ENCODE results near the gene AQP1.

Gene AQP1

GRCh38 chr7:30911561-30911969, at the start of gene AQP1:
AQP1 (plus strand) TSS chr7:30911853; CDS start chr7:30911910, 57 bp downstream.
- in situ Hi-C loops (cut with HindIII; ENCODE audit: low sequenced_read_pairs), result no loop called here

DNA sequence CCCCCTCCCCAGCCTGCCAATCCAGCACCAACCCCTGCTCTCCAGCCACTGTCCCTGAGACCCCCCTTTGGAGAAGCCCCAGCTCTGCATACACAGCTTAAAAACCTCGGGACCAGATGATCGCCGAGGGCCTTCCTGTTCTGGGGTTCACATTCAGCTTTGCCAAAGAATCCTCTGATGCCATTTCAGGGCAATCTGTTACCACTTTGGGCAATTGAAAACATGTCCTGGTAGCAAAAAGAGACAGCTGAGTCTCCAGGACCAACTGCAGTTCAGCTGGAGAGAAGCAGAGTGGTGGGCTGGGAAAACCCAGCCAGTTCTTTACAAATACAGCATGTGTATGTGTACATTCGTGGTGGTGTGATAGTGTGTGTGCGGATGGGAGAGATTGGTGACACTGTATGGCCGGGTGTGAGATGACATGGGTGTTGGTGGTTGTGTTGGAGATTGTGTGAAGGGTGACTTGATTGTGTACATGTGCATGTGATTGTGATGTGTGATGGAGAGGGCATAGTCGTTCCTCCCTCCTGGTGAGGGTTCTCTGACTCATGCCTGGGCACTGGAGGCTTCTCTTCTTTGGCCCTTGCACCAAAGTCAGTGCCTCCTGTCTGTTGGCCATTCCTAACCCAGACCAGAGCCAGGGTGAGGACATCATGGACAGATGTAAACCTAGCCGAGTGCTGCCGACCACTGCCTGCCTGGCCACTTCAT, 48.5 kb upstream of the AQP1 start:
- in situ Hi-C loops (cut with HindIII; ENCODE audit: low sequenced_read_pairs), result no loop called here

- in situ Hi-C loops (cut with HindIII; ENCODE audit: low sequenced_read_pairs), result no loop called here
Observed at GRCh38 chr7:30863706-30864035, 48.0 kb upstream of the AQP1 start.

DNA sequence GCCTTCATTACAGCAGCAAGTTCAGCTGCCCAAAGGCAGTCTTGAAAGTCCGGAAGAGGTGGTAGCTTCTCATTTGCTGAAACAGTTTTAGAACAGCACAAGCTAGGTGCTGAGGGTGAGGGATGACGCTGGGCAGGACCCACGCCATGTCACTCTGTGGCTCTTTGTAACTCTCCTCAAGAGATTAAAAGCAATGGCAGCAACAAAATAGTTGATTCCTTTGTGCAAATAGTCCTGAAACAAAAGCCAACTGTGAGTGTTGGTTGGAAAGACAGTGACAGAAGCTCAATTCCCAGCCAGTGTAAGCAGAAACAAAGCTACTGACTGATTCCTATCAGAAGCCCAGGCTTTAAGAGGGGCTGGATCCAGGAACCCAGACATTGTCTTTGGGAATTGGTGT, 47.6 kb upstream of the AQP1 start:
- in situ Hi-C loops (cut with HindIII; ENCODE audit: low sequenced_read_pairs), result no loop called here

DNA sequence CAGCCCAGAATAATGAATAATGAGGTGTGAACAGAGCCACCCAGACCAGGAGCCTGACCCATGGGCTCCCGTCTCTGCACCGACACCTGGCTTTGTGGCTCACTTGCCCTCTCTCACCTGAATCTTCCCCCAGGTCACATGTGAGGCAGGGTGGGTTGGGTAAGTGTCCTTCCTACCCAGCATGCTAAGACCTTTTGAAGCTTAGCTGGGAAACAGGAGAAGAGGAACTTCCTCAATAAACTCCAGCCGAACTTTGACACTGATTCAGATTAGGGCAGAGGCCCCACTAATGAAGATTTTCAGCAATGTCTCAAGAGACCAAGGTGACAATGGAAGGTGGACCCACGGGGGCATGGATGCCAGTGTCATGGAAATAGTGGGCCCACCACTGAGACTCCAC, 46.6 kb upstream of the AQP1 start:
- in situ Hi-C loops (cut with HindIII; ENCODE audit: low sequenced_read_pairs), result no loop called here

- in situ Hi-C loops (cut with HindIII; ENCODE audit: low sequenced_read_pairs), result no loop called here
Observed at GRCh38 chr7:30865821-30866220, 45.8 kb upstream of the AQP1 start.

DNA sequence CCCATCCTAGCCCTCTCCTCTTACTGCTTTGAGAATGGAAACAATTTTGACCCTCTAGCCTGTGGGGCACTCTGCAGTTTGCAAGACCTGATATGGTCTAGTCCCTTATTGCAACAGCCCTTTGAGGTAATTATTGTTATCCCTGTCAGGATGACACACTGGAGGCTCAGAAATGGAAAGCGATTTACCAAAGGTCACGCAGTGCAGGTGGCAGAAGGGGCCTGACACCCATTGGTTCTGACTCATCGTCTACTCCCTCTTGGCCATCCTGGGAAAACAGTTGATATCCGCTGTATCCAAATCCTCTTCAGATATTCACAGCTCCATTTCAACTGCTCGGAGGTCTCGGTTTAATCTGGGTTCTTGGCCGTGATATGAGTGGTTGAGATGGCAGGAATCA, 44.7 kb upstream of the AQP1 start:
- in situ Hi-C loops (cut with HindIII; ENCODE audit: low sequenced_read_pairs), result no loop called here

GRCh38 chr7:30867483-30867882, 44.2 kb upstream of the AQP1 start:
- in situ Hi-C loops (cut with HindIII; ENCODE audit: low sequenced_read_pairs), result no loop called here

- in situ Hi-C loops (cut with HindIII; ENCODE audit: low sequenced_read_pairs), result no loop called here
Observed at GRCh38 chr7:30869794-30870611, 41.6 kb upstream of the AQP1 start.

- in situ Hi-C loops (cut with HindIII; ENCODE audit: low sequenced_read_pairs), result no loop called here
Observed at GRCh38 chr7:30870821-30871518, 40.7 kb upstream of the AQP1 start.

DNA sequence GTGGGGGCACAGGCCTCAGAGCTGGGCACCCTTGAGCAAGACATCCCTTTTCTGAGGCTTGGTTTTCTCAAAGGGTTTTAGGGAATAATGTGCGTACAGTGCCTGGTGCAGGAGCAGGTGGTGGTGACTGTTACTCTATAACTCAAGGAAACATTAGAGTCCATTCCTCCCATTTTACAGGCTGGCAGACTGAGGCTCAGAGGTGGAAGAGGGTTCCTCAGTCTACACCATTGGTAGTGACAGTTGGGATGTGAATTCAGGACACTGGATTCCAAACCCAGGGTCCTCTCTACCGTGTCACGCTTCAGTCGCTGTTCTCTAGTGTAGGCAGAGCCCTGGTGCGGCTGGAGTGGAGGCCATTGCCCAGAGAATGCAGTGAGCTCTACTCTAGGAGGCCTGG, 40.0 kb upstream of the AQP1 start:
- in situ Hi-C loops (cut with HindIII; ENCODE audit: low sequenced_read_pairs), result no loop called here

GRCh38 chr7:30873207-30873606, 38.4 kb upstream of the AQP1 start:
- in situ Hi-C loops (cut with HindIII; ENCODE audit: low sequenced_read_pairs), result no loop called here

GRCh38 chr7:30873656-30874055, 38.0 kb upstream of the AQP1 start:
- in situ Hi-C loops (cut with HindIII; ENCODE audit: low sequenced_read_pairs), result no loop called here

DNA sequence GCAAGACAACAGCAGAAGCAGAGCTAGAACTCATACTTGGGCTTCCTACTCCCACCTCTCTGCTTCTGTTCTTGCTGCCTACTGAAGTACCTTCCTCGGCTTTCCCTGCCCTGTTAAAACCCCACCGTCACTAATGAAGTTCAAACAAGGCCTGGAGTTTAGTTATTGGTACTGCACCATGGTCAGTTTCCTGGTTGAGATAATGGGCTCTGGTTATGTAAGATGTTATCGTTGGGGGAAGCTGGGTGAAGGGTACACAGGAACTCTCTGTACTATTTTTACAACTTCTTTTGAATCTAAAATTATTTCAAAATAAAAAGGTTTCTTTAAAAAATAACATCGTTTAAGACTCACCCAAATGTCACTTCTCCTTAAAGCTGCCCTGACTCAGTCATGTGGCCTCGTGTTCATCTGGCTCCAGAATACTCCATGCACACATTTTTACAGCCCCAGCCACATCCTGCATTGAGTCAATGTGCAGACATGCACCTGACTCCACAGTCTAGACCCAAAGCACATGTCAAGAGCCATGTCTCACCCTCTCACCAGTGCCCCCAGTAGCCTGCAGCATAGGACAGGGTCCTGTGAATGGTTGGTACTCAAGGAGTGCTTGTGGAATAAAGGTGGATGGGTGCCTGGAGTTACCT, 36.9 kb upstream of the AQP1 start:
- in situ Hi-C loops (cut with HindIII; ENCODE audit: low sequenced_read_pairs), result no loop called here

DNA sequence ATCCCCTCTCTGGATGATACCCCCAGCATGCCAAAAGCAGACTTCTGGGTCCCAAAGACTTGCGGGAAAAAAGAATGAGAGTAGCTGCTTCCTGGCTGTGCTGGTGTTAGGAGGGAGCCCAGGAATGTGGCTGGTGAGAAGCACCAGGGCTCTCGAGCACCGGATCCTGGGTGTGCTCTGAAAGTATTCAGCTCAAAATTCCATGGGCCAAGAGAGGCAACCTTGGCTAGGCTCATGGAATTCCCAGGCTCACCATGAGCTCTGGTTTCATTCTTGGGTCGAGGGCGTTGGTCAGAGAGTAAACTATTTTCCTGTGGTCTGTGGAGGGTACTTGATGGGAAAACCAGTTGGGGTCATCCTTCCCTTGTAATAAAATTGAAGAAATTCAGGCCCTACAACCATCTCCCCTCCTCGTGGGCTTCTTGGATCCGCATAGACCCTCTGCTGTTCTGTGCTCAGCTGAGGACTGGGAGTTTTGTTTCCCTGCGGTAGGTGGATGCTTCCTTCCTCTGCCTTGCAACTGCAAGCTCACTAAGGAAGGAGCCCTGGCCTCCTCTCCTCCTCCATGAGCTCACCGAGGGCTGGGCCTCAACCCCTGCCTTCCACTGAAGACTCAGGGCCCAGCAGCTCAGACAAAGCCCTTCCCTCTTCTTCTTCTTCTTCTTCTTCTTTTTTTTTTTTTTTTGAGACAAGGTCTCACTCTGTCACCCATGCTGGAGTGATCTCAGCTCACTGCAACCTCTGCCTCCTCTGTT, 34.5 kb upstream of the AQP1 start:
- in situ Hi-C loops (cut with HindIII; ENCODE audit: low sequenced_read_pairs), result no loop called here

- in situ Hi-C loops (cut with HindIII; ENCODE audit: low sequenced_read_pairs), result no loop called here
Observed at GRCh38 chr7:30877993-30878392, 33.7 kb upstream of the AQP1 start.

DNA sequence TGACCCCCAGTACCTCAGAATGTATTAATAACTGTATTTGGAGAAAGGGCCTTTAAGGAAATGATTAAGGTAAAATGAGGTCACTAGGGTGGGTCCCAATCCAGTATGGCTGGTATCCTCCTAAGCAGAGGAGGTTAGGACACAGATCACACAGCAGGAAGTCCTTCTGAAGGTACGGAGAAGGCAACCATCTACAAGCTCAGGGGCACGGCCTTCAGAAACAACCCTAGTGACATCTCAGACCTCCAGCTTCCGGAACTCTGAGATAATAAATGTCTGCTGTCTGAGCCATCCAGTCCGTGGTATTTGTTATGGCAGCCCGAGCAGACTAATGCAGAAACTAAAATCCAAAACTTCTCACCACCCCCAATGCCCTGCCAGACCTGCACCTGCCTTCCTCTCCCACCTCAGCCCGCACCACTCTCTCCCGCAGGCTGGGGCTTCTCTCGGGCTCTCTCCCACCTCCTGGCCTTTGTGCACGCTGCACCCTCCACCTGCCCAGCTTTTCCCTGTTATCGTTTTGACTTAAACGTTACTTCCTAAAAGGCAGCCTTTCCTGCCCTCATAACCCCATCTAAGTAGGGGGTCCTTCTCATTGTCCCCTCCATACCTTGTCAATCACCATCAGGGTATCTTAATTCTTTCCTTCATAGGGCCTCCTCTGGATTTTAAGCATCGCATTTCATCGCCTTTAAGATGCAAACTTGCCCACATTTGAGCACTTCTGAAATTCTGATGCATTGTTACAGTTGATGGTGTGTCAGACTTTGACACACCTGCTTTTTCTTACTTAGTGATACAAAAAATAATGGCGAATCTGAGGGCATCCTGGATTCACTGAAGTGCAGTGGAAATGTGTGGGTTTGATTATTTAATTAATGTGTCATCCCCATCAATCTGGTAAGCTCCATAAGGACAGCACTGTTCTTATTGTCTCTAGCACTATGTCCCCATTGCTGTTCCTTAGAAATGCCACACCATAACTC, 32.2 kb upstream of the AQP1 start:
- in situ Hi-C loops (cut with HindIII; ENCODE audit: low sequenced_read_pairs), result no loop called here

- in situ Hi-C loops (cut with HindIII; ENCODE audit: low sequenced_read_pairs), result no loop called here
Observed at GRCh38 chr7:30880125-30880720, 31.4 kb upstream of the AQP1 start.

DNA sequence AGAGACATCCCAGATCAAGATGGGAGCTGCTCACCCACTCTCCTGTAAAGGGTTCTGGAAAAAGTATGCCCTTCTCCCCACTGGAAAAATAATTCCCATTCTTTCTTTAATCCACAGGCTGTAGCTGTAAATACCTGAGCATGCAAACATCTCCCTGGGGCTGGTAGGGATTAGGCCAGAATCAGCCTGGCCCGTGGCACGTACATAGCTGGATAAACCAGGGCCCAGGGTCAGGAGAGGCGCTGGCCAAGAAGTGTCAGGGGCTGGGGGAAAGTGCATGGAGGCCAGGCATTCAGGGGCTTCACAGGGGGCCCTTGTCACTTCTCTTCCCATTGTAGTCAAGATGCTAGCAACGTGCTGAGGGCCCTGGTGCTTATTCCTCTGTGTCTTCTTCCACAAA, 30.7 kb upstream of the AQP1 start:
- in situ Hi-C loops (cut with HindIII; ENCODE audit: low sequenced_read_pairs), result no loop called here

Data from endothelial cell of hepatic sinusoid (primary cell).